VCaP (cell line): Measurements from ENCODE around the gene PERM1.
A peak's percentile ranks its signal among the peaks of the same experiment; 100 is the strongest.

ENCODE experiments used
- H3K27ac ChIP-seq: fragments of 450-650 bp; 2 replicates; pipeline ENCODE4 v1.5.1; 2017
- TF ChIP-seq, protein P1 (sequence below): fragments of 450-650 bp; conservative IDR thresholded peaks from 2 replicates; pipeline ENCODE4 v1.5.1; 2017; ENCODE audit warnings: mild to moderate bottlenecking, moderate library complexity

The PERM1 gene

DNA sequence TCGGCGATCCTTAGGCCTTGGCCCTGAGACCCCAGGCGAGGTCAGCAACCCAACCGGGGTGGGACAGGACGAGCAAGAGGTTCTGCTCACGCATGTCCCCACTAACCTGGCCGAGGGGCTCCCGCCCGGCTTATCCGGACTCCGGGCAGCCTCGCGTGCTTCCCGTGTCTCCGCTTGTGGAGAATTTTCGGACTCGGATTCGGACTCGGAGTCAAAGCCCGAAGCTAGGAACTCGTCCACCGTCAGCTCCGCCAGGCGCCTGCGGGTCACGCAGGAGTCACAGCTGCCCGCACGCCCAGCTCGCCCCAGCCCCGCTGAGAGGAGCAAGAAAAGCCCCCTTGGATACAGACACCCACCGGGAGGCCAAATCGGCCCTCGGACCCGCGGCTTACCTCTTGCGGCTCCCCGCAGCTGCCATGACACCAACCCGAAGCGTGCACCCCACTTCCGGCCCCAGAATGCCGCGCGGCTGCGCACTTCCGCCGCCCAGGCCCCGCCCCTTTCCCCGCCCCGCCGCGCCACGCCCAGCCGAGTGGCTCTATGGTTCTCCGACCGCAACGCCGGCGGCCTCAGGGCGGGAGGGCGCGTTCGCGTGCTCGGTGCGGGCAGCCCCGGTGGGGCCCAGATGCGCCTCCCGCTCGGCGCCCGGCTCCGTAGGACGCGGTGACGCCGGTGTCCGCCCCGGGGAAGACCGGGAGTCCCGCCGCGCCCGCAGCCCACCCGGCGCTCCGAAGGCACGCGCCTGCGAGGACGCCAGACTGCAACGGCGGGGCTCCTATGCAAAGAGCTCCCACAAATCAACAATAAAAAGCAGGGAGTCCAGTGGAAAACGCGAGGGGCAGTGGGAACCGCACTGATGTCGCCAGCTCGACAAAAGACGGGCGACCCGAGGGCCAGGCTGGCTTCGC is 22.8 kb downstream of the PERM1 start, which contains the start of gene NOC2L:
TSS of gene NOC2L (minus strand) at position 434 of the 908 bp plus-strand sequence. CDS start at position 418, 16 bp downstream.
- TF ChIP-seq, protein P1, sequence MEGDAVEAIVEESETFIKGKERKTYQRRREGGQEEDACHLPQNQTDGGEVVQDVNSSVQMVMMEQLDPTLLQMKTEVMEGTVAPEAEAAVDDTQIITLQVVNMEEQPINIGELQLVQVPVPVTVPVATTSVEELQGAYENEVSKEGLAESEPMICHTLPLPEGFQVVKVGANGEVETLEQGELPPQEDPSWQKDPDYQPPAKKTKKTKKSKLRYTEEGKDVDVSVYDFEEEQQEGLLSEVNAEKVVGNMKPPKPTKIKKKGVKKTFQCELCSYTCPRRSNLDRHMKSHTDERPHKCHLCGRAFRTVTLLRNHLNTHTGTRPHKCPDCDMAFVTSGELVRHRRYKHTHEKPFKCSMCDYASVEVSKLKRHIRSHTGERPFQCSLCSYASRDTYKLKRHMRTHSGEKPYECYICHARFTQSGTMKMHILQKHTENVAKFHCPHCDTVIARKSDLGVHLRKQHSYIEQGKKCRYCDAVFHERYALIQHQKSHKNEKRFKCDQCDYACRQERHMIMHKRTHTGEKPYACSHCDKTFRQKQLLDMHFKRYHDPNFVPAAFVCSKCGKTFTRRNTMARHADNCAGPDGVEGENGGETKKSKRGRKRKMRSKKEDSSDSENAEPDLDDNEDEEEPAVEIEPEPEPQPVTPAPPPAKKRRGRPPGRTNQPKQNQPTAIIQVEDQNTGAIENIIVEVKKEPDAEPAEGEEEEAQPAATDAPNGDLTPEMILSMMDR, result no peak
- peak within 1 kb of the TSS; percentile 82 for H3K27ac ChIP-seq

DNA sequence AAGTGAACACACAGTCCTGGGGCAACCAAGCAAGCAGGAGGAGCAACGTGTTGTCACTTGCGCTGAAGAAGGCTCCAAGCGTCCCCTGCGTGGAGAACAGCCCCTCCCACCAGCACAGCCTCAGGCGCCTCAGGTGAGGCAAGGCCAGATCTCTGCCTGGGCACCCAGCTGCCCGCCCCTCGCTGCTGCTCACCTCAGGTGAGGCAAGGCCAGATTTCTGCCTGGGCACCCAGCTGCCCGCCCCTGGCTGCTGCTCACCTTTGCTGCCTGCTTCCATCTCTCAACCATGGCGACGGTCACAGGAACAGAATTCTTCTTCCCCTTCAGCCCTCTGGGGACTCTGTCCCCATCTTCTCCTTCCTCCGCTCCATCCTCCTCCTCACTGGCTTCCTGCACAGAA is 25.3 kb downstream of the PERM1 start:
- TF ChIP-seq, protein P1, result no peak

DNA sequence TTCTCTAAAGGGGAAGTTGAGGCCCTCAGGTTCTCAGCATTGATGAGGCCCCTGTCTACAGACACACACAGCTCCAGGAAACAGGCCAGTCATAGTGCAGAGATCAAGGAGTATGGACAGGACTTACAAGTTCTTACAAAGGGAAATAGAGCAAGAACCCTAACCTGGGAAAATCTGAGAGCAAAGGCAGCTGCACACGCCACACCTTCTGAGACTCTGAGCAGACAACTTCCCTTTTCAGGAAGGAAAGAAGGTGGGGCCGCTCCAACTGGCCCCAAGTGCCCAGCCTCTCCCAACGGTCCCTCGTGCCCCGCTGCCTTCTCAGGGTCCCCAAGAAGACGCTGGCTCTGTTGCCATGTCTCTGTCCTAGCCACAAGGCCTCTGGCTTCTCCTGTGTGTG is 26.4 kb downstream of the PERM1 start:
- TF ChIP-seq, protein P1, result no peak
- no peak overlapping the region for H3K27ac ChIP-seq

More for the DNA sequence above, 25.3 kb downstream of the PERM1 start:
- H3K27ac ChIP-seq, result no peak overlapping the region

DNA sequence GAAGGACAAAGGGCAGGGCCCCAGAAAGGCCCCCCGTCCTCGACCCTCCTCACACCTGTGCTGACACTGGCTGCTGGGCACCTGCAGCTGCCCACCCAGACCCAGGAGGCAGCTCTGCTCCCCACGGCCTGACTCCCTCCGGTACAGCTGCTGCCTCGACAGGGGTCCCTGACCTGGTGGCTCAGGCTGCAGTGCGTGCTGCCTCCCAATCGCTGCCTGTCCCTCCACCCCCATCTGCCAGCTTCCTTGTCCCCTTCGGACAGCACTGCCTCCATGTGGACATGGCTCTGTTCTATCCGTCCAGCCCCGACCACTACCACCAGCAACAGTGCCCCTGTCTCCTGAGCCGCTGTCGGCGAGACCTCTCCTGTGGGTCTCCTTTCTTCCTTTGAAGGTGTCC is 27.0 kb downstream of the PERM1 start:
- TF ChIP-seq, protein P1, result no peak
- no peak overlapping the region for H3K27ac ChIP-seq

DNA sequence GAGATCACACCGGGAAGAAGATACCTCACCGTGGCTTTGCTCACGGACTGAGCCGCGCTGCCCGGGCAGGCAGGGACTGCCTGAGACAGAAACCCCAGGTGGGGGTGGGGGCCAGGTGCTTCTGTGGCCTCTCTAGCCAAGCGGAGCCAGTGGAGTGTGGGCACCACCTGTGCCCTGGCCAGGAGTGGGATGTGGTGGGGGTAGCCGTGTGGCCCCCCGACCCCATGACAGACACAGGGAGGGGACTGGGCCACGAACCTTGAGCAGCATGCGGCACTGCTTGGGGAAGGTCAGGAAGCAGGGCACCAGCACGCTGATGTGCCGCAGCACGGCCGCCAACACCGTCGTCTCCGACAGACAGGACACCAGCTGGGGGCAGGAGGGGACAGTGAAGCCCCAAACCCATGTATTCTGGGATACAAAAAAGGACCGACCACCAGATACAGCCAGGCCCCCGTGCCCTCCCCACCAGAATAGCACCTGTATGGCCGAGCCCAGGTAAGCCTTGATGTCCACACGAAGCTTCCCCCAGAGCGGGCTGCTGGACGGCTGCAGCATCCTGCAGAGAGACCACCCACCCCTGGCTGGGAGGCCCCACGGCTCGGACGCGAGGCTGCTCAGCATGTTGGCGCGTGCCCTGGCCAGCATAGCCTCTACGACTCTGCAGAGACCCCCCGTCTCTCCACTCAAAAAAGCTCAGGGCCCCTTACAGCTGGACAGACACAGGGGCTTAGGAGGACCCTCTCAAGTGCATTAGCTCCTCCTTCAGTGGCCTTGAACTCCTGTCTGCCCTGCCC is 28.2 kb downstream of the PERM1 start:
- TF ChIP-seq, protein P1, result no peak
- H3K27ac ChIP-seq, result no peak overlapping the region

DNA sequence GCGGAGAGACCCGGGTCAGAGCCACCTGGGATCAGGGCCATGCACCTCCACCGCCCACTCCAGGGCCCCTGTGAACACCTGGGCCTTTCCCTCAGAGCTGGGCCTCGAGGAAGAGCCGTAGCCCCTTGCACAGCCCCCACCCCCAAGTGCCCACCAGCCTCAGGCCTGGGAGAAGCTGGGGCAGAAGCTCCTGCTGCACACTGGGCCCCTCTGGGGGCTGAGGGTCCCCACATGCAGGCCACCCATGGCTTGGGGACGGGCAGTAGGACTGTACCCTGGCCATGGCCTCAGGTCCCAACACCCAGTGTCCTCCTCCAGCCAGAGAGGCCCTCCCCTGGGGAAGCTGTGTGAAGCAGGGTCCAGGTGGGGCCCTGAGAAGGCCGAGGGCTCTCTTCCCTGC is 29.3 kb downstream of the PERM1 start:
- no peak overlapping the region for H3K27ac ChIP-seq
- TF ChIP-seq, protein P1, result no peak

DNA sequence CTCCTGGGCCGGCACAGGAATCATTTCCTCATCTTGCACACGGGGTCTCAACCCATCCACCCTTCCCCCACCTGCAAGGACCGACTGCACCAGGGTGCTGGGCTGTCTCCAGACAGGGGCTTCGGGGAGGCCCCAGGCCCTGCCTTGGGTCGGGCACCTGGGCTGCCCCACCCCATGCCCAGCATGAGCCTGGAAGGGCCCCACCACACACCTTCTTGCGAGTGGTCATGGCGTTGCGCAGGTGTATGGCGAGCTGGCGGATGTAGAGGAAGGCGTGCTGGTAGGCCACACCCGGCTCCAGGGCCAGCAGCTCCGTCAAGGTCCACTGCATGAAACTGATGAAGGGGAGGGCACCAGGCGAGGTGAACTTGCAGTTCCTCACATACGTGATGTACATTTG is 29.7 kb downstream of the PERM1 start:
- H3K27ac ChIP-seq, result no peak overlapping the region
- TF ChIP-seq, protein P1, result no peak
